Fibroblast of the aortic adventitia (primary cell): ENCODE data around the gene BCL2L15. TPM values are rescaled to one million over a fixed set of nuclear protein-coding genes. Genes with fewer than 3 reads are reported as not detected.

Experiments
- DNase-seq: peaks from one replicate; pipeline ENCODE4 v3.0.0-alpha.2; 2010; ENCODE audit warnings: low read depth
- H3K4me3 ChIP-seq: 2 replicates; pipeline ENCODE4 v1.5.1; 2011; ENCODE audit warnings: low read depth, mild to moderate bottlenecking, control low read depth, low read length, moderate library complexity
- total RNA-seq: library from RNA; depleted of rRNA; stranded (reverse); fragments of >200 nt; gene quantifications from 2 replicates; pipeline ENCODE4 v1.2.3, GENCODE V29; 2012; ENCODE audit warnings: low replicate concordance
- TF ChIP-seq, protein P1 (sequence below): IDR thresholded peaks from 2 replicates; pipeline ENCODE4 v1.5.1; 2011; ENCODE audit warnings: mild to moderate bottlenecking, low read length, control low read depth, inconsistent platforms; ENCODE audit not compliant: insufficient read depth

BCL2L15 gene
- total RNA-seq, 1 donor = 0.18 TPM

DNA sequence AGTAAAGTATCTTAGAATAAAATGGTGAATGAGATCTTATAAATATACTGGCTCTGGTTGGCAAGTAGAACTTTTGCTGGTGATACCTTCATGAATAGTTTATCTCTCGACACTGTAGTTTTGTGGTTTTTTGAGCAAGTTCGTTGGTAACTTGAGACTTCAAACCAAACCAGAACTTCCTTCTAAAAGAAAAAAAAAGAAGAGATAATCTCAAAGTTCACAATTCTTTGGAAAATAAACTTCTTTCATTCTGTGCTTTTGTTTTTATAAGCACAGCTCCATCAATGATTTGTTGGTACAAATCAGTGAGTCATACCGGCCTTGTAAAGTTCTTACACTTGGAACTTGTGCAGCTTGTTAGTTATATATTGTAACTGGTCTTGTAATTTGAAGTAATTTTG lies 44.1 kb upstream of the BCL2L15 start:
- TF ChIP-seq, protein P1, sequence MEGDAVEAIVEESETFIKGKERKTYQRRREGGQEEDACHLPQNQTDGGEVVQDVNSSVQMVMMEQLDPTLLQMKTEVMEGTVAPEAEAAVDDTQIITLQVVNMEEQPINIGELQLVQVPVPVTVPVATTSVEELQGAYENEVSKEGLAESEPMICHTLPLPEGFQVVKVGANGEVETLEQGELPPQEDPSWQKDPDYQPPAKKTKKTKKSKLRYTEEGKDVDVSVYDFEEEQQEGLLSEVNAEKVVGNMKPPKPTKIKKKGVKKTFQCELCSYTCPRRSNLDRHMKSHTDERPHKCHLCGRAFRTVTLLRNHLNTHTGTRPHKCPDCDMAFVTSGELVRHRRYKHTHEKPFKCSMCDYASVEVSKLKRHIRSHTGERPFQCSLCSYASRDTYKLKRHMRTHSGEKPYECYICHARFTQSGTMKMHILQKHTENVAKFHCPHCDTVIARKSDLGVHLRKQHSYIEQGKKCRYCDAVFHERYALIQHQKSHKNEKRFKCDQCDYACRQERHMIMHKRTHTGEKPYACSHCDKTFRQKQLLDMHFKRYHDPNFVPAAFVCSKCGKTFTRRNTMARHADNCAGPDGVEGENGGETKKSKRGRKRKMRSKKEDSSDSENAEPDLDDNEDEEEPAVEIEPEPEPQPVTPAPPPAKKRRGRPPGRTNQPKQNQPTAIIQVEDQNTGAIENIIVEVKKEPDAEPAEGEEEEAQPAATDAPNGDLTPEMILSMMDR = no peak
- DNase-seq = peak; percentile 83
- peak overlapping the region; percentile 98 for H3K4me3 ChIP-seq

DNA sequence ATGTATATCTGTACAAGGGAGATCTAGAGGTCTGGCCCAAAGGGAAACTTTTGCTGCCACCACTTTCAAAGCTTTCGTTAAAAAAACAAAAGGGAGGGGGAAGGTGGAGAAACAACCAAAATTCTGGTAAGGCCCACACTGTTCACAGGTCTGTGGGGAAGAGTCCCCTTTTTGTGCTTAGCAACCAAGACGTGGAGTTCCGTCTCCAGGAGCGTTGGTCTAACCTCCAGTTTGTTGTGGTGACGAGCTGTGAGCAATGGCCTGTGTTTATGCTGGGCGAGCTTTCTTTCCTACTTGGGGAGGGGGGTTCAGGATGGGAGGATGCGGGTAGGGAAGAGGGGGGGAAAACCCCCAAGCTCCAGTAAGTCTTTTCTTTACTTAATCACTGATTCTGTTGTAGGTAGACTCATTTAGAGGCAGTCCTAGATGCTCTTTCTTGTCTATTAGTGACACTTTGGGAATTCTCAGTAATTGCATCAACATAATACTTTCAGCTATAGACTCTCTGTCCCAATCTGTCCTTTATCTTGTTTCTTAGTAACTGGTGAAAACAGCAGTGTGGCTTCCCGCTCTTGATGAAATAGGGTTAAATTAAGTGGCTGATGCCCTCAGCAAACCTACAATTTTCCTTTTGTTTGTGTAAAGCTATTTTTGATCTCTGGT lies 43.2 kb upstream of the BCL2L15 start:
- TF ChIP-seq, protein P1 = no peak
- peak overlapping the region; percentile 98 for H3K4me3 ChIP-seq
- peak; percentile 39 for DNase-seq

DNA sequence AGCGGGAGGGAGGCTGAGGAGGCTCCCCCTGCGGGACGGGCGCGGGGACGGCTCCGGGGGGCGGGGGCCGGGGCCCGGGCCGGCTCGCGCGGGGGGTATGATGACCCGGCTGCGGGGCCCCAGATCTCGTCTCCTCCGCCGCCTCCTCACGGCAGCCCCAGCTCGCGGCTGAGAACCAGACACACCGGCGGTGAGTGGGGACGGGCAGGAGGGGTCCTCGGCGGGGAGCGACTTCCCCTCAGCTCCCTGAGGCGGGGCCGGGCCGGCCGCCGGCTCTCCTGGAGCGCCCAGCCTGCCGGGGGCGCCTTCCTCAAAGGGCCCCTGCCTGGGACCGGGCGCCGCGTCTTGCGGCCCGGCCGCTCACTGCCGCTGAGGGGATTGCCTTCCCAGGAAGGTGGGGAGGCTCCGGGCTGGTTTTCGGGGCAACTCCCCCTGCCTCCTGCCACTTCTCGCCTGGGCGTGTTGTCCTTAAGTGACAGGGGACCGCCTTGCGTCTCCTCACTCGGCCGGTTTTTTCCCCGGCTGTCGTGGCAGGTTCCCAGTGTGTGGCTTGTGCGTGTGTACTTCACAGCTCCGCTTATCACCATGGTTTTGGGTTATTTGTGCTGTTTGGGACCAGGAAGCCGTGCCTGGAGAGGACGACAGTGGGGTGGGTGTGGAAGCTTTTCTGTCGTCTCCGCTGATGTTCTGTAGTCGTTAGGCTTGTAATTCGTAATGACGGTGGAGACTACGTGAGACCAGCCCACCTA lies 42.5 kb upstream of the BCL2L15 start:
- TF ChIP-seq, protein P1 = peak; percentile 3
- H3K4me3 ChIP-seq = peak overlapping the region; percentile 98
- DNase-seq = no peak

DNA sequence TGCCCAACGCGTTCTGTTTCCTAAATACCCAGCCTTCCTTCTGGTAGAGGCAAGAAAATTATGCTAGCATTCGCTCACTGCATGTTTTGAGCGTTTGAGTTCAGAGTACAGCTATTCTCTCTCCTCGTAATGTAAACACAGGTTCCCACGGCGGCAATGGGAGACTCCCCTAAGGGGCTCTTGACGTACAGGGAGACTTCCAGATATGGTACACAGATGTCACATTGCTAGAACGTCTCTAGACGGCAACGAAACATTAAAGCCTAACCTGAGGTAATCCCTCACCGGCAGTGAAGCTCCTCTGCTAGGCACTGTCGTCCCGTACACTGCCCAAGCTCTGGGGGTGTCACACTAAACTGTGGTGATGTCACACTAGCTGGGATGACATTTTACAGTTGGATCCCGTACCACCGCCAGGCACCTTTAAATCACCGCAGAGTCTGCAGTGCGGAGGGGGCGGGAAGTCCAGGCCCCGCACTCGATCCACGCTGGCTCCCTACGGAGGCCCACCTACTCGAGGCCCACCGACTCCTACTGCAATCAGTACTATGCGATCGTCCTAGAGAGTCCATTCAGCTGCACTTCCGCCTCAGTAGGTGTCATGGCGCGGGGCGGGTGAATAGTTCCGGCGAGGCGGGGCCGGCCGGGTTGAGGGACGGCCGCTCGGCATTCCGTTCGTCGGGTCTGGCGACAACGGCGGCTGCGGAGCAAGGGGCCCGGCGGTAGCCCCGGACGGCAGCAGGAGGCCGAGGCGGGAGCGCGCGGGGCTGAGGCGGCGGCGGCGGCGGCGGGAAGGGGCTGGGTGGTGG lies 41.8 kb upstream of the BCL2L15 start, which contains the start of gene HIPK1:
Gene HIPK1, plus strand, starts transcription at position 384 of the 809 bp plus-strand sequence.
- TF ChIP-seq, protein P1 = no peak
- peak within 1 kb of the TSS; percentile 98 for H3K4me3 ChIP-seq
- peak; percentile 79 for DNase-seq

DNA sequence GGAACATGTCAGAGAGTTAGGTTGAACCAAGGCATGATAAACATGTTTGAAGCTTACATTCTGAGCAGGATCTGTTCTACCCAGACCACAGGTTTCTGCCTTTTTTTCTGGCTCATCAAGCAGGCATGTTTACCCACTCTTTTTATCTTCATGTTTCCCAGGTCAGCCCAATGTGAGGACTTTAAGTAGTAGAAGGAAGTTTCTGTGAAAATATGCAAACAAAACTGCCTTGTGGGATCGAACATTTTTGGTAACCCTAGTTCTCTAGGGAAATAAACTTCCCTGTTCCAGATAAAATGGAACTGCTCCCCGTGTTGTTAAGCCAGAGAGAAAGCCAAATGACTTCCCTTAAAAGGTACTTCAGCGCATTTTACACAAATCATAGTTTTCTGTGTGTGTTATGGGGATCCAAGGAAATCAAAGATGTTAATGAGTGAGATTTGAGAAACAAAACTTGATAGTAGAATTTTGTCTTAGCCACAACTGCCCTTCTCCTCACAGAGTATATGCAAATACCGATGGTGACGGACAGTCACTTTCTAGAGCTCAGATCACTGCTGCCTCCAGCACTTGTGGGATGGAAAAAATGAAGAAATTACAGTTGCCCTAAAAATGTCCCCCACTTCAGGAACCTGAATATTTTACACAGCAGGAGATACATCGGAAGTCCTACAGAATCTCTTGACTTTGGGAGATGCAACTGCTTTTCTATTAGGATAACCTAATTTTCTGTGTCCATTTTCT lies 41.0 kb upstream of the BCL2L15 start:
- H3K4me3 ChIP-seq = peak overlapping the region; percentile 98
- TF ChIP-seq, protein P1 = no peak
- no peak for DNase-seq

DNA sequence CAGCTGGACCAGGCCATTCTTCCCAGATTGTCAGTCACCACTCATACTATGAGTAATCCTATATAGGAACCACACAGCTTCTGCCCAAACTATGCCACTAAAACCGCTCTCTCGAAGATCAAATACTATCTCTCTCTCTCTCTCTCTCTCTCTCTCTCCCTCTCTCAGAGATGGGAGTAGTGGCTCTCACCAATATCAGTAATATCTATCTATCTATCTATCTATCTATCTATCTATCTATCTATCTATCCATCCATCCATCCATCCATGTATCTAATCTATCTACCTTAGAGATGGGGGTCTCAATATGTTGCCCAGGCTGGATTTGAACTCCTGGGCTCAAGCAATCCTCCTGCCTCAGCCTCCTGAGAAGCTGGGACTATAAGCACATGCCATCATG lies 37.1 kb upstream of the BCL2L15 start:
- no peak overlapping the region for H3K4me3 ChIP-seq
- TF ChIP-seq, protein P1 = no peak
- no peak for DNase-seq
